SK-N-SH (cell line): ENCODE results near the gene FRMD5. TPM values are rescaled to one million over a fixed set of nuclear protein-coding genes. Genes with fewer than 3 reads are reported as not detected.
A peak's percentile ranks its signal among the peaks of the same experiment; 100 is the strongest.

Experiments used
- CTCF ChIA-PET: fragments of 300-600, 350-600 bp; formaldehyde crosslinking; extraction: SDS; loops from one replicate; lab custom pipeline; 2021; lab: Yijun Ruan, JAX
- POLR2A ChIA-PET: fragments of 350-600 bp; sonication (Branson Sonifier 250); formaldehyde crosslinking; extraction: SDS; loops from one replicate; lab custom pipeline; 2020; ENCODE audit warnings: antibody characterized with exemption, inconsistent platforms; lab: Yijun Ruan, JAX
- DNase-seq: peaks from one replicate; pipeline ENCODE4 v3.0.0; 2012
- H2AFZ ChIP-seq: fragments of 200-600 bp; sonication (generic); 2 replicates; pipeline ENCODE4 v1.8.1; 2016; ENCODE audit warnings: antibody characterized with exemption, mild to moderate bottlenecking, low read depth
- H3F3A ChIP-seq: fragments of 200-600 bp; sonication (generic); replicated peaks from 2 replicates; pipeline ENCODE3; 2016; ENCODE audit warnings: antibody characterized with exemption, mild to moderate bottlenecking; ENCODE audit not compliant: insufficient read depth
- H3K27ac ChIP-seq, 2 experiments: fragments of 200-500 bp in 1 of 2; fragments of 200-600 bp in 1 of 2; sonication (Bioruptor generic) in 1 of 2; sonication (generic), shearing (Covaris generic) in 1 of 2; 2 replicates each; pipeline versions ENCODE4 v1.5.1 to v1.6.1; 2014 to 2016; ENCODE audit warnings: low read depth in 2 of 2, inconsistent platforms in 1 of 2, low read length in 1 of 2, mild to moderate bottlenecking in 1 of 2, mixed read lengths in 1 of 2
- H3K27me3 ChIP-seq: fragments of 200-600 bp; sonication (generic), shearing (Covaris generic); 2 replicates; pipeline ENCODE4 v1.6.1; 2016; ENCODE audit warnings: mixed run types; ENCODE audit not compliant: insufficient read depth
- H3K36me3 ChIP-seq, 2 experiments: fragments of 200-500 bp in 1 of 2; fragments of 200-600 bp in 1 of 2; sonication (Bioruptor generic) in 1 of 2; sonication (generic) in 1 of 2; replicated peaks in 1 of 2; 2 replicates each; pipeline versions ENCODE3 to v1.5.1; 2014 to 2016; ENCODE audit warnings: low read length in 1 of 2, mild to moderate bottlenecking in 1 of 2; ENCODE audit not compliant: insufficient read depth in 2 of 2, control insufficient read depth in 1 of 2
- H3K4me1 ChIP-seq, 2 experiments: fragments of 200-500 bp in 1 of 2; fragments of 200-600 bp in 1 of 2; sonication (Bioruptor generic) in 1 of 2; sonication (generic), shearing (Covaris generic) in 1 of 2; 2 replicates each; pipeline versions ENCODE4 v1.5.1 to v1.6.1; 2014 to 2016; ENCODE audit warnings: low read depth in 1 of 2, low read length in 1 of 2, mixed run types in 1 of 2; ENCODE audit not compliant: insufficient read depth in 2 of 2, control insufficient read depth in 1 of 2
- H3K4me2 ChIP-seq: fragments of 200-600 bp; sonication (generic), shearing (Covaris generic); 2 replicates; pipeline ENCODE4 v1.6.1; 2017; ENCODE audit warnings: mixed run types
- H3K4me3 ChIP-seq, 2 experiments: fragments of 200-500 bp in 1 of 2; fragments of 200-600 bp in 1 of 2; sonication (Bioruptor generic) in 1 of 2; sonication (generic), shearing (Covaris generic) in 1 of 2; 2 replicates each; pipeline versions ENCODE4 v1.5.1 to v1.8.1; 2014 to 2016; ENCODE audit warnings: low read depth in 2 of 2, inconsistent platforms in 1 of 2, low read length in 1 of 2, mild to moderate bottlenecking in 1 of 2, mixed read lengths in 1 of 2, moderate library complexity in 1 of 2
- H3K79me2 ChIP-seq: fragments of 200-600 bp; sonication (generic); 2 replicates; pipeline ENCODE4 v1.8.1; 2017; ENCODE audit warnings: mild to moderate bottlenecking; ENCODE audit not compliant: insufficient read depth
- H3K9ac ChIP-seq: fragments of 200-600 bp; sonication (generic); 2 replicates; pipeline ENCODE4 v1.6.1; 2017; ENCODE audit warnings: mixed run types
- H3K9me2 ChIP-seq: fragments of 200-600 bp; sonication (generic); 2 replicates; pipeline ENCODE4 v1.6.1; 2017; ENCODE audit warnings: mixed run types
- H3K9me3 ChIP-seq: fragments of 200-600 bp; sonication (generic); 2 replicates; pipeline ENCODE4 v1.6.1; 2017; ENCODE audit warnings: mixed run types, mild to moderate bottlenecking, moderate library complexity
- H4K20me1 ChIP-seq: fragments of 200-600 bp; sonication (generic); 2 replicates; pipeline ENCODE4 v1.6.1; 2017; ENCODE audit warnings: mild to moderate bottlenecking, mixed run types; ENCODE audit not compliant: insufficient read depth
- EP300 ChIP-seq, 2 experiments: IDR thresholded peaks; 2 replicates each; pipeline versions ENCODE4 v1.4.0 to v1.6.1; 2012; ENCODE audit warnings: borderline replicate concordance in 1 of 2, low read depth in 1 of 2, low read length in 1 of 2
- EZH2phosphoT487 ChIP-seq: fragments of 200-600 bp; sonication (generic); IDR thresholded peaks from 2 replicates; pipeline ENCODE4 v1.6.1; 2017; ENCODE audit warnings: low read depth, mixed run types, mild to moderate bottlenecking, antibody characterized with exemption, moderate library complexity, borderline replicate concordance
- JUND ChIP-seq: IDR thresholded peaks from 2 replicates; pipeline ENCODE4 v1.4.0; 2012
- POLR2AphosphoS5 ChIP-seq: IDR thresholded peaks from 2 replicates; pipeline ENCODE4 v1.6.1; 2012; ENCODE audit warnings: low read depth, low read length
- SIN3A ChIP-seq: IDR thresholded peaks from 2 replicates; pipeline ENCODE4 v1.6.1; 2012; ENCODE audit warnings: low read depth, mild to moderate bottlenecking, low read length, moderate library complexity, borderline replicate concordance
- TAF1 ChIP-seq: IDR thresholded peaks from 2 replicates; pipeline ENCODE4 v1.6.1; 2012; ENCODE audit warnings: low read depth, mild to moderate bottlenecking, low read length, moderate library complexity, borderline replicate concordance
- TCF12 ChIP-seq: IDR thresholded peaks from 2 replicates; pipeline ENCODE4 v1.4.0; 2012
- WGBS: methylation state at CpG from one replicate; pipeline ENCODE4 v1.1.6; 2017; ENCODE audit warnings: low lambda C conversion rate; 5-methylcytosine and 5-hydroxymethylcytosine counted together
- polyA plus RNA-seq, 3 experiments: library from polyadenylated mRNA; depleted of rRNA; stranded (reverse); fragments of >200 nt; gene quantifications; 2 replicates each; pipeline ENCODE4 v1.2.3, GENCODE V29; 2012
- TF ChIP-seq, protein P1 (sequence below): IDR thresholded peaks from 2 replicates; pipeline ENCODE4 v1.6.1; 2012; ENCODE audit warnings: mild to moderate bottlenecking, low read depth, low read length, moderate library complexity
- TF ChIP-seq, protein P2 (sequence below): IDR thresholded peaks from 2 replicates; pipeline ENCODE4 v1.4.0; 2012; ENCODE audit warnings: low read depth, borderline replicate concordance
- TF ChIP-seq, protein P3 (sequence below): IDR thresholded peaks from 2 replicates; pipeline ENCODE4 v1.4.0; 2012; ENCODE audit warnings: low read depth, borderline replicate concordance

FRMD5 gene
- polyA plus RNA-seq, 1 of the 3 experiments (the other 2 are of a cell fraction) = 24.8 TPM

DNA sequence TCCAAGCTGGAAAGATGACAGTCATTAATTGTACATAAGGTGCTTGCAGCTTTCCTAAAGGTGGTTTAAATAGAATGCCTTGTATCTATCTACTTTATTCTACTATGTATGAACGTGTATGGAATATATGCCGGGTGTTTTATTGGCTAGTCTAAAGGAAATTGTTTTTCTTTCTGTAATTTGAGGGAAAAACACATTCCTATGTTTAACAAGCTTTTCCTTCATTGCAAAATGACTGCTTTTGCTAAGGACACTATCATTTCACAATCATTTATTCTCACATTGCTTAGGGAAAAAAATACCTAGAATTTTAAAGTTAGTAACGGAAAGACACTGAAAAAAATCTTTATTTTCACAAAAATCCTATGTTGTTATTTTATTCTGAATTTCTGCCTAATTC, 226.5 kb downstream of the FRMD5 start:
- no peaks in the 10 kb centered on the region for H3K27me3 ChIP-seq
- no peak overlapping the region for H3K4me3 ChIP-seq
- H3K4me2 ChIP-seq = no peak overlapping the region
- TF ChIP-seq EZH2phosphoT487 (no peak), EP300 (IDR thresholded peaks at IDR 0.05; ENCODE audit: borderline replicate concordance in 1 of 2, low read depth in 1 of 2, low read length in 1 of 2) (no peak), JUND (no peak), SIN3A (no peak), TAF1 (no peak), TCF12 (no peak)
- TF ChIP-seq, protein P1, sequence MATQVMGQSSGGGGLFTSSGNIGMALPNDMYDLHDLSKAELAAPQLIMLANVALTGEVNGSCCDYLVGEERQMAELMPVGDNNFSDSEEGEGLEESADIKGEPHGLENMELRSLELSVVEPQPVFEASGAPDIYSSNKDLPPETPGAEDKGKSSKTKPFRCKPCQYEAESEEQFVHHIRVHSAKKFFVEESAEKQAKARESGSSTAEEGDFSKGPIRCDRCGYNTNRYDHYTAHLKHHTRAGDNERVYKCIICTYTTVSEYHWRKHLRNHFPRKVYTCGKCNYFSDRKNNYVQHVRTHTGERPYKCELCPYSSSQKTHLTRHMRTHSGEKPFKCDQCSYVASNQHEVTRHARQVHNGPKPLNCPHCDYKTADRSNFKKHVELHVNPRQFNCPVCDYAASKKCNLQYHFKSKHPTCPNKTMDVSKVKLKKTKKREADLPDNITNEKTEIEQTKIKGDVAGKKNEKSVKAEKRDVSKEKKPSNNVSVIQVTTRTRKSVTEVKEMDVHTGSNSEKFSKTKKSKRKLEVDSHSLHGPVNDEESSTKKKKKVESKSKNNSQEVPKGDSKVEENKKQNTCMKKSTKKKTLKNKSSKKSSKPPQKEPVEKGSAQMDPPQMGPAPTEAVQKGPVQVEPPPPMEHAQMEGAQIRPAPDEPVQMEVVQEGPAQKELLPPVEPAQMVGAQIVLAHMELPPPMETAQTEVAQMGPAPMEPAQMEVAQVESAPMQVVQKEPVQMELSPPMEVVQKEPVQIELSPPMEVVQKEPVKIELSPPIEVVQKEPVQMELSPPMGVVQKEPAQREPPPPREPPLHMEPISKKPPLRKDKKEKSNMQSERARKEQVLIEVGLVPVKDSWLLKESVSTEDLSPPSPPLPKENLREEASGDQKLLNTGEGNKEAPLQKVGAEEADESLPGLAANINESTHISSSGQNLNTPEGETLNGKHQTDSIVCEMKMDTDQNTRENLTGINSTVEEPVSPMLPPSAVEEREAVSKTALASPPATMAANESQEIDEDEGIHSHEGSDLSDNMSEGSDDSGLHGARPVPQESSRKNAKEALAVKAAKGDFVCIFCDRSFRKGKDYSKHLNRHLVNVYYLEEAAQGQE = no peak
- TF ChIP-seq, protein P2, sequence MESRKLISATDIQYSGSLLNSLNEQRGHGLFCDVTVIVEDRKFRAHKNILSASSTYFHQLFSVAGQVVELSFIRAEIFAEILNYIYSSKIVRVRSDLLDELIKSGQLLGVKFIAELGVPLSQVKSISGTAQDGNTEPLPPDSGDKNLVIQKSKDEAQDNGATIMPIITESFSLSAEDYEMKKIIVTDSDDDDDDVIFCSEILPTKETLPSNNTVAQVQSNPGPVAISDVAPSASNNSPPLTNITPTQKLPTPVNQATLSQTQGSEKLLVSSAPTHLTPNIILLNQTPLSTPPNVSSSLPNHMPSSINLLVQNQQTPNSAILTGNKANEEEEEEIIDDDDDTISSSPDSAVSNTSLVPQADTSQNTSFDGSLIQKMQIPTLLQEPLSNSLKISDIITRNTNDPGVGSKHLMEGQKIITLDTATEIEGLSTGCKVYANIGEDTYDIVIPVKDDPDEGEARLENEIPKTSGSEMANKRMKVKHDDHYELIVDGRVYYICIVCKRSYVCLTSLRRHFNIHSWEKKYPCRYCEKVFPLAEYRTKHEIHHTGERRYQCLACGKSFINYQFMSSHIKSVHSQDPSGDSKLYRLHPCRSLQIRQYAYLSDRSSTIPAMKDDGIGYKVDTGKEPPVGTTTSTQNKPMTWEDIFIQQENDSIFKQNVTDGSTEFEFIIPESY = no peak
- TF ChIP-seq, all 33 proteins: peak for 0
- no peak overlapping the region for H3K9ac ChIP-seq
- no peak for DNase-seq
- 69% methylated on average over 3 of the region's 3 CpGs for WGBS
- H4K20me1 ChIP-seq = no peaks in the 10 kb centered on the region
- no peak overlapping the region for H3K27ac ChIP-seq
- no peaks in the 10 kb centered on the region for H3F3A ChIP-seq
- no peaks in the 10 kb centered on the region for H3K9me2 ChIP-seq
- H3K9me3 ChIP-seq = no peaks in the 10 kb centered on the region
- POLR2A ChIA-PET = no interaction called here
- H2AFZ ChIP-seq = no peak overlapping the region
- H3K36me3 ChIP-seq = peaks cover 0 to 6% of the 10 kb centered on the region in 2 experiments
- CTCF ChIA-PET = no interaction called here
- no peaks in the 10 kb centered on the region for H3K4me1 ChIP-seq
- no peaks in the 10 kb centered on the region for H3K79me2 ChIP-seq

DNA sequence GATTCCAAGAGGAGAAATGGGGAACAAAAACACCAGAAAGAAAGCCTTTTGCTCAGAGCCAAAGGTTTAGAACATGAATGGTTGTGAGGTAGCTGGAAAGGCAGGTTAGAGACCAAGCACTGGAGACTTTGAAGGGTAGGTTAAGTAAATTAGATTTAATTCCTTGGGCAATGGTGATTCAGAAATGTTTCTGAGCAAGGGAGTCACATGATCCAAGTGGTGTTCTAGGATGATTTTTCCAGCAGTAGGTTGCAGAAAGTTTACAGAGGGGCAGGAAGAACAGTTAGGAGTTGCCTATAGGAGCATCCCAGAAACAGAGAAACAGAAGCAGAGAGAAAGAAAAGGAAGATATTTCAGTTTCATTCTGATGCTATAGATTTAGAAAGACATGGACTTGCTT, 228.4 kb downstream of the FRMD5 start:
- CTCF ChIA-PET = no interaction called here

More for the DNA sequence above, 228.4 kb downstream of the FRMD5 start:
- Histone ChIP-seq H4K20me1 (no peaks in the 10 kb centered on the region), H3K4me3 (no peak overlapping the region), H3K27ac (no peak overlapping the region), H3F3A (no peaks in the 10 kb centered on the region), H3K4me2 (no peak overlapping the region), H3K9ac (no peak overlapping the region), H3K4me1 (no peaks in the 10 kb centered on the region), H3K27me3 (no peaks in the 10 kb centered on the region), H3K36me3 (peaks cover 0 to 6% of the 10 kb centered on the region in 2 experiments), H3K79me2 (peaks cover 2% of the 10 kb centered on the region; the same call in 1 of the 2 replicates), H3K9me3 (no peaks in the 10 kb centered on the region), H2AFZ (no peak overlapping the region), H3K9me2 (no peaks in the 10 kb centered on the region)
- POLR2A ChIA-PET = no interaction called here
- TF ChIP-seq POLR2AphosphoS5 = no peak
- TF ChIP-seq, protein P3, sequence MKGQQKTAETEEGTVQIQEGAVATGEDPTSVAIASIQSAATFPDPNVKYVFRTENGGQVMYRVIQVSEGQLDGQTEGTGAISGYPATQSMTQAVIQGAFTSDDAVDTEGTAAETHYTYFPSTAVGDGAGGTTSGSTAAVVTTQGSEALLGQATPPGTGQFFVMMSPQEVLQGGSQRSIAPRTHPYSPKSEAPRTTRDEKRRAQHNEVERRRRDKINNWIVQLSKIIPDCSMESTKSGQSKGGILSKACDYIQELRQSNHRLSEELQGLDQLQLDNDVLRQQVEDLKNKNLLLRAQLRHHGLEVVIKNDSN = peak; percentile 59; the same call in 1 of the 2 replicates
- DNase-seq = no peak
